SK-N-SH (cell line): ENCODE results near the gene STK26. TPM values are rescaled to one million over a fixed set of nuclear protein-coding genes. Genes with fewer than 3 reads are reported as not detected.

Experiments
- CTCF ChIA-PET: fragments of 300-600, 350-600 bp; formaldehyde crosslinking; extraction: SDS; loops from one replicate; lab custom pipeline; 2021; lab: Yijun Ruan, JAX
- POLR2A ChIA-PET: fragments of 350-600 bp; sonication (Branson Sonifier 250); formaldehyde crosslinking; extraction: SDS; loops from one replicate; lab custom pipeline; 2020; ENCODE audit warnings: antibody characterized with exemption, inconsistent platforms; lab: Yijun Ruan, JAX
- DNase-seq: peaks from one replicate; pipeline ENCODE4 v3.0.0; 2012
- H2AFZ ChIP-seq: fragments of 200-600 bp; sonication (generic); 2 replicates; pipeline ENCODE4 v1.8.1; 2016; ENCODE audit warnings: antibody characterized with exemption, mild to moderate bottlenecking, low read depth
- H3F3A ChIP-seq: fragments of 200-600 bp; sonication (generic); replicated peaks from 2 replicates; pipeline ENCODE3; 2016; ENCODE audit warnings: antibody characterized with exemption, mild to moderate bottlenecking; ENCODE audit not compliant: insufficient read depth
- H3K27ac ChIP-seq, 2 experiments: fragments of 200-500 bp in 1 of 2; fragments of 200-600 bp in 1 of 2; sonication (Bioruptor generic) in 1 of 2; sonication (generic), shearing (Covaris generic) in 1 of 2; 2 replicates each; pipeline versions ENCODE4 v1.5.1 to v1.6.1; 2014 to 2016; ENCODE audit warnings: low read depth in 2 of 2, inconsistent platforms in 1 of 2, low read length in 1 of 2, mild to moderate bottlenecking in 1 of 2, mixed read lengths in 1 of 2
- H3K27me3 ChIP-seq: fragments of 200-600 bp; sonication (generic), shearing (Covaris generic); 2 replicates; pipeline ENCODE4 v1.6.1; 2016; ENCODE audit warnings: mixed run types; ENCODE audit not compliant: insufficient read depth
- H3K36me3 ChIP-seq, 2 experiments: fragments of 200-500 bp in 1 of 2; fragments of 200-600 bp in 1 of 2; sonication (Bioruptor generic) in 1 of 2; sonication (generic) in 1 of 2; replicated peaks in 1 of 2; 2 replicates each; pipeline versions ENCODE3 to v1.5.1; 2014 to 2016; ENCODE audit warnings: low read length in 1 of 2, mild to moderate bottlenecking in 1 of 2; ENCODE audit not compliant: insufficient read depth in 2 of 2, control insufficient read depth in 1 of 2
- H3K4me1 ChIP-seq, 2 experiments: fragments of 200-500 bp in 1 of 2; fragments of 200-600 bp in 1 of 2; sonication (Bioruptor generic) in 1 of 2; sonication (generic), shearing (Covaris generic) in 1 of 2; 2 replicates each; pipeline versions ENCODE4 v1.5.1 to v1.6.1; 2014 to 2016; ENCODE audit warnings: low read depth in 1 of 2, low read length in 1 of 2, mixed run types in 1 of 2; ENCODE audit not compliant: insufficient read depth in 2 of 2, control insufficient read depth in 1 of 2
- H3K4me2 ChIP-seq: fragments of 200-600 bp; sonication (generic), shearing (Covaris generic); 2 replicates; pipeline ENCODE4 v1.6.1; 2017; ENCODE audit warnings: mixed run types
- H3K4me3 ChIP-seq, 2 experiments: fragments of 200-500 bp in 1 of 2; fragments of 200-600 bp in 1 of 2; sonication (Bioruptor generic) in 1 of 2; sonication (generic), shearing (Covaris generic) in 1 of 2; 2 replicates each; pipeline versions ENCODE4 v1.5.1 to v1.8.1; 2014 to 2016; ENCODE audit warnings: low read depth in 2 of 2, inconsistent platforms in 1 of 2, low read length in 1 of 2, mild to moderate bottlenecking in 1 of 2, mixed read lengths in 1 of 2, moderate library complexity in 1 of 2
- H3K79me2 ChIP-seq: fragments of 200-600 bp; sonication (generic); 2 replicates; pipeline ENCODE4 v1.8.1; 2017; ENCODE audit warnings: mild to moderate bottlenecking; ENCODE audit not compliant: insufficient read depth
- H3K9ac ChIP-seq: fragments of 200-600 bp; sonication (generic); 2 replicates; pipeline ENCODE4 v1.6.1; 2017; ENCODE audit warnings: mixed run types
- H3K9me2 ChIP-seq: fragments of 200-600 bp; sonication (generic); 2 replicates; pipeline ENCODE4 v1.6.1; 2017; ENCODE audit warnings: mixed run types
- H3K9me3 ChIP-seq: fragments of 200-600 bp; sonication (generic); 2 replicates; pipeline ENCODE4 v1.6.1; 2017; ENCODE audit warnings: mixed run types, mild to moderate bottlenecking, moderate library complexity
- H4K20me1 ChIP-seq: fragments of 200-600 bp; sonication (generic); 2 replicates; pipeline ENCODE4 v1.6.1; 2017; ENCODE audit warnings: mild to moderate bottlenecking, mixed run types; ENCODE audit not compliant: insufficient read depth
- GABPA ChIP-seq: IDR thresholded peaks from 2 replicates; pipeline ENCODE4 v1.4.0; 2012; ENCODE audit warnings: low read depth, mild to moderate bottlenecking
- JUND ChIP-seq: IDR thresholded peaks from 2 replicates; pipeline ENCODE4 v1.4.0; 2012
- MXI1 ChIP-seq: IDR thresholded peaks from 2 replicates; pipeline ENCODE4 v1.6.1; 2012; ENCODE audit warnings: mild to moderate bottlenecking, low read depth, low read length, improper control_type of control experiment
- POLR2AphosphoS5 ChIP-seq: IDR thresholded peaks from 2 replicates; pipeline ENCODE4 v1.6.1; 2012; ENCODE audit warnings: low read depth, low read length
- RAD21 ChIP-seq: IDR thresholded peaks from 2 replicates; pipeline ENCODE4 v1.6.1; 2012; ENCODE audit warnings: mild to moderate bottlenecking, low read length
- RFX5 ChIP-seq: IDR thresholded peaks from 2 replicates; pipeline ENCODE4 v1.6.1; 2012; ENCODE audit warnings: mild to moderate bottlenecking, improper control_type of control experiment, low read length
- RXRA ChIP-seq: IDR thresholded peaks from 2 replicates; pipeline ENCODE4 v1.4.0; 2012; ENCODE audit warnings: low read depth, mild to moderate bottlenecking, borderline replicate concordance
- SIN3A ChIP-seq: IDR thresholded peaks from 2 replicates; pipeline ENCODE4 v1.6.1; 2012; ENCODE audit warnings: low read depth, mild to moderate bottlenecking, low read length, moderate library complexity, borderline replicate concordance
- TAF1 ChIP-seq: IDR thresholded peaks from 2 replicates; pipeline ENCODE4 v1.6.1; 2012; ENCODE audit warnings: low read depth, mild to moderate bottlenecking, low read length, moderate library complexity, borderline replicate concordance
- TCF12 ChIP-seq: IDR thresholded peaks from 2 replicates; pipeline ENCODE4 v1.4.0; 2012
- WGBS: methylation state at CpG from one replicate; pipeline ENCODE4 v1.1.6; 2017; ENCODE audit warnings: low lambda C conversion rate; 5-methylcytosine and 5-hydroxymethylcytosine counted together
- polyA plus RNA-seq, 3 experiments: library from polyadenylated mRNA; depleted of rRNA; stranded (reverse); fragments of >200 nt; gene quantifications; 2 replicates each; pipeline ENCODE4 v1.2.3, GENCODE V29; 2012
- TF ChIP-seq, protein P1 (sequence below): IDR thresholded peaks from 2 replicates; pipeline ENCODE4 v1.4.0; 2012; ENCODE audit warnings: low read depth, borderline replicate concordance
- TF ChIP-seq, protein P2 (sequence below): IDR thresholded peaks from 2 replicates; pipeline ENCODE4 v1.4.0; 2012; ENCODE audit warnings: low read depth
- TF ChIP-seq, protein P3 (sequence below): fragments of 150-350 bp; IDR thresholded peaks from 2 replicates; pipeline ENCODE4 v1.6.1; 2016; ENCODE audit warnings: mild to moderate bottlenecking, low read depth, low read length
- TF ChIP-seq, protein P4 (sequence below): fragments of 150-350 bp; IDR thresholded peaks from 2 replicates; pipeline ENCODE4 v1.6.1; 2017; ENCODE audit warnings: antibody characterized with exemption, low read length, low read depth, borderline replicate concordance
- TF ChIP-seq, protein P5 (sequence below): IDR thresholded peaks from 2 replicates; pipeline ENCODE4 v1.4.0; 2012; ENCODE audit warnings: low read depth, borderline replicate concordance

The STK26 gene
- polyA plus RNA-seq (2012; rRNA removed): 3.5 and 4.4 TPM in 2 replicates
- polyA plus RNA-seq (2012; cell fraction: cytosol; rRNA removed): 5.6 and 6.5 TPM in 2 replicates
- 1.6 and 3.8 TPM in 2 replicates for polyA plus RNA-seq (2012; cell fraction: nucleus; rRNA removed)

DNA sequence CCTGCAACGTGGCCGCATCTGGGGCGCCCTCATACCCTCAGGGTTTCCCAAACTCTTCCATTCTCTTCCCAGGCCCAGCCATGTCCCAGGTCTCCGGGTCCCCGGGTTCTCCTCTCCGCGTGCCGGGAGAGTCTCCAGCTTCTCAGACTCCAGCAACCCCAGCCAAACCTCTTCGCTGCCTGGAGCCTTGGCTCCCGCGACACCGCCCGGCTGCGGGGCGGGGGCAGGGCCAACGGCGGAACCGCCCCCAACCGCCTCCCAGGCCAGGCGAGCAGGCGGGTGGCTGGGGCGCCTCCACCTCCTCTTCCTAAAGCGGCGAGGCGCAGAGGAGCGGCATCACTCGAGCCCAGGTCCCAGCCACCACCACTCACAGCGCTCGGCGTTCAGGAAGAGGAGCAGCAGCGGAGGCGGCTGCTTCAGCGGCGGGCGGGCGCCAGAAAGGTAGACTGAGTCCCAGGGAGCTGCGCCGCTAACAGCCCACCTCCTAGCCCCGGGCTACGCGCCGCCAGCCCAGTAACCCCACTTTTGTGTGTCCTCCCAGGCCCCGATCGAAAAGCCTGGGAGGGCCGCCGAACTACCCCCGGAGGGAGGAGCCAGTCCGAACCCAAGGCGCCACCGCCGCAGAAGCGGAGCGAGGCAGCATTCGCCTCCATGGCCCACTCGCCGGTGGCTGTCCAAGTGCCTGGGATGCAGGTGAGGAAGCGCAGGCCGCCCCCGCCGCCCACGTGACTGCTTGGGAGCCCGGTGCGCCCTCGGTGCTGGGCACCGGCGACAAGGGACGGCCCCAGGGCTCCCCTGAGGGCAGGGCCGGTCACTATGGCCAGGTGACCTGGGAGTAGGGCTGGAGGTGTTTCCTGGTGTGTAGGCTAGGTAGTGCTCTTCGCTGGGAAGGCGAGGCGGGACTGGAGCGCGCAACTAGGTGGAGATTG lies at the start of gene STK26:
Gene STK26, plus strand, starts transcription at position 336 of the 929 bp plus-strand sequence. Its CDS starts 316 bp downstream, at position 652.
- POLR2A ChIA-PET: no interaction called here
- Histone ChIP-seq H3K36me3 (no peaks in the 10 kb centered on the region), H3F3A (no peaks in the 10 kb centered on the region), H3K9ac (peak within 1 kb of the TSS; percentile 63; the same call in 1 of the 2 replicates), H3K4me2 (peak within 1 kb of the TSS; percentile 89), H3K4me3 (peak within 1 kb of the TSS; percentile 63 to 73), H4K20me1 (no peaks in the 10 kb centered on the region), H3K27ac (peak within 1 kb of the TSS in 1 of 2 experiments; percentile 9; a peak in 1 of 4 replicates), H3K27me3 (peaks cover 15% of the 10 kb centered on the region; the same call in 1 of the 2 replicates), H2AFZ (peak within 1 kb of the TSS; percentile 85), H3K9me3 (no peaks in the 10 kb centered on the region), H3K4me1 (peaks cover 0 to 4% of the 10 kb centered on the region in 2 experiments; a peak in 1 of 4 replicates), H3K9me2 (no peaks in the 10 kb centered on the region), H3K79me2 (no peaks in the 10 kb centered on the region)
- peak; percentile 77 for DNase-seq
- TF ChIP-seq TAF1: peak; percentile 20; the same call in 1 of the 2 replicates
- TF ChIP-seq, protein P1, sequence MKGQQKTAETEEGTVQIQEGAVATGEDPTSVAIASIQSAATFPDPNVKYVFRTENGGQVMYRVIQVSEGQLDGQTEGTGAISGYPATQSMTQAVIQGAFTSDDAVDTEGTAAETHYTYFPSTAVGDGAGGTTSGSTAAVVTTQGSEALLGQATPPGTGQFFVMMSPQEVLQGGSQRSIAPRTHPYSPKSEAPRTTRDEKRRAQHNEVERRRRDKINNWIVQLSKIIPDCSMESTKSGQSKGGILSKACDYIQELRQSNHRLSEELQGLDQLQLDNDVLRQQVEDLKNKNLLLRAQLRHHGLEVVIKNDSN: peak; percentile 63; the same call in 1 of the 2 replicates
- TF ChIP-seq, protein P2, sequence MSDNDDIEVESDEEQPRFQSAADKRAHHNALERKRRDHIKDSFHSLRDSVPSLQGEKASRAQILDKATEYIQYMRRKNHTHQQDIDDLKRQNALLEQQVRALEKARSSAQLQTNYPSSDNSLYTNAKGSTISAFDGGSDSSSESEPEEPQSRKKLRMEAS: peak; percentile 37; the same call in 1 of the 2 replicates
- TF ChIP-seq POLR2AphosphoS5: no peak
- CTCF ChIA-PET: interaction anchor here (0.8 to 1.1 kb wide), 3 partner anchors 48 to 196 kb away, joined by 3 to 5 read pairs (median 3); partner anchors contain the start of gene RAP2C
- 20% methylated on average over 21 of the region's 73 CpGs for WGBS

DNA sequence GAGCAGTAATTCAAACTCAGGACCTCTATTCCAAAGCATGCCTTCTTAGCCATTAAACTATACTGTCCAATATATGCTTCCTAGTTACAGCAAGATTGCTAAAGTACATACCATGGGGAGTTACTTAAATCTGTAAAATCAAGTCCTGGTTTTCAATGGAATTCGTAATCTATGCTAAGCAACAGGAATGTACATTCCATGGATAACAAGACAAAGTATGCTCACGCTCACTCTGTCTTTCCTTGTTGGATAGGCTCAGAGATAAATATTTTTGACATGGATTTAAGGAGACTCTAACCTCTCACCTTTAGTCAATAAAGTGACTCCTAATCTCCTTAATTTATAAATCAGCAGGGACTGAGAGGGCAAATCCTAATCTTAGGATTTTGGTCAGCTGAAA lies 47.3 kb upstream of the STK26 start:
- no peak for TF ChIP-seq RFX5
- TF ChIP-seq, protein P3, sequence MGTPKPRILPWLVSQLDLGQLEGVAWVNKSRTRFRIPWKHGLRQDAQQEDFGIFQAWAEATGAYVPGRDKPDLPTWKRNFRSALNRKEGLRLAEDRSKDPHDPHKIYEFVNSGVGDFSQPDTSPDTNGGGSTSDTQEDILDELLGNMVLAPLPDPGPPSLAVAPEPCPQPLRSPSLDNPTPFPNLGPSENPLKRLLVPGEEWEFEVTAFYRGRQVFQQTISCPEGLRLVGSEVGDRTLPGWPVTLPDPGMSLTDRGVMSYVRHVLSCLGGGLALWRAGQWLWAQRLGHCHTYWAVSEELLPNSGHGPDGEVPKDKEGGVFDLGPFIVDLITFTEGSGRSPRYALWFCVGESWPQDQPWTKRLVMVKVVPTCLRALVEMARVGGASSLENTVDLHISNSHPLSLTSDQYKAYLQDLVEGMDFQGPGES: no peak
- no peak for TF ChIP-seq MXI1
- TF ChIP-seq, protein P4, sequence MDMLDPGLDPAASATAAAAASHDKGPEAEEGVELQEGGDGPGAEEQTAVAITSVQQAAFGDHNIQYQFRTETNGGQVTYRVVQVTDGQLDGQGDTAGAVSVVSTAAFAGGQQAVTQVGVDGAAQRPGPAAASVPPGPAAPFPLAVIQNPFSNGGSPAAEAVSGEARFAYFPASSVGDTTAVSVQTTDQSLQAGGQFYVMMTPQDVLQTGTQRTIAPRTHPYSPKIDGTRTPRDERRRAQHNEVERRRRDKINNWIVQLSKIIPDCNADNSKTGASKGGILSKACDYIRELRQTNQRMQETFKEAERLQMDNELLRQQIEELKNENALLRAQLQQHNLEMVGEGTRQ: no peak
- TF ChIP-seq JUND: no peak
- no peak for TF ChIP-seq RXRA
- no peak for TF ChIP-seq TCF12
- TF ChIP-seq GABPA: no peak
- no peak for TF ChIP-seq SIN3A
- TF ChIP-seq RAD21: no peak
- TF ChIP-seq, protein P5, sequence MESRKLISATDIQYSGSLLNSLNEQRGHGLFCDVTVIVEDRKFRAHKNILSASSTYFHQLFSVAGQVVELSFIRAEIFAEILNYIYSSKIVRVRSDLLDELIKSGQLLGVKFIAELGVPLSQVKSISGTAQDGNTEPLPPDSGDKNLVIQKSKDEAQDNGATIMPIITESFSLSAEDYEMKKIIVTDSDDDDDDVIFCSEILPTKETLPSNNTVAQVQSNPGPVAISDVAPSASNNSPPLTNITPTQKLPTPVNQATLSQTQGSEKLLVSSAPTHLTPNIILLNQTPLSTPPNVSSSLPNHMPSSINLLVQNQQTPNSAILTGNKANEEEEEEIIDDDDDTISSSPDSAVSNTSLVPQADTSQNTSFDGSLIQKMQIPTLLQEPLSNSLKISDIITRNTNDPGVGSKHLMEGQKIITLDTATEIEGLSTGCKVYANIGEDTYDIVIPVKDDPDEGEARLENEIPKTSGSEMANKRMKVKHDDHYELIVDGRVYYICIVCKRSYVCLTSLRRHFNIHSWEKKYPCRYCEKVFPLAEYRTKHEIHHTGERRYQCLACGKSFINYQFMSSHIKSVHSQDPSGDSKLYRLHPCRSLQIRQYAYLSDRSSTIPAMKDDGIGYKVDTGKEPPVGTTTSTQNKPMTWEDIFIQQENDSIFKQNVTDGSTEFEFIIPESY: no peak
- Histone ChIP-seq H2AFZ (no peak overlapping the region), H3K9me3 (no peaks in the 10 kb centered on the region), H3K79me2 (no peaks in the 10 kb centered on the region), H3K9ac (no peak overlapping the region), H3K4me2 (no peak overlapping the region), H3K4me3 (no peak overlapping the region), H3K4me1 (no peaks in the 10 kb centered on the region), H3K36me3 (no peaks in the 10 kb centered on the region), H3K9me2 (no peaks in the 10 kb centered on the region), H4K20me1 (no peaks in the 10 kb centered on the region), H3K27ac (no peak overlapping the region), H3K27me3 (no peaks in the 10 kb centered on the region), H3F3A (no peaks in the 10 kb centered on the region)
- CTCF ChIA-PET: interaction anchor here (1.1 kb wide), 1 partner anchor 8 kb away, joined by 3 read pairs; no protein-coding TSS in a partner anchor
- no peak for DNase-seq
- POLR2A ChIA-PET: no interaction called here
- 17% methylated on average over 2 of the region's 2 CpGs for WGBS
